DND-41 (cell line): ENCODE measurements around the gene ACADVL.

Source experiments
- CTCF ChIP-seq: IDR thresholded peaks from 2 replicates; pipeline ENCODE4 v1.5.1; 2012; ENCODE audit warnings: borderline replicate concordance, low read length, moderate library complexity, mild to moderate bottlenecking; ENCODE audit not compliant: poor library complexity, severe bottlenecking; ENCODE audit errors: extremely low read depth
- EZH2 ChIP-seq: IDR thresholded peaks from 3 replicates; pipeline ENCODE4 v1.6.1; 2012; ENCODE audit warnings: borderline replicate concordance, low read depth, mild to moderate bottlenecking, moderate library complexity, low read length, inconsistent platforms; ENCODE audit not compliant: severe bottlenecking

- TF ChIP-seq CTCF (no peak), EZH2 (no peak)
These were observed 41.1 kb downstream of the ACADVL start for GRCh38 chr17:7260651-7261378.
